ENCODE data around the gene SLC51A. TPM values are rescaled to one million over a fixed set of nuclear protein-coding genes. Genes with fewer than 3 reads are reported as not detected.

Gene SLC51A
- total and polyA plus RNA-seq, 2 of the 8 experiments (the other 6 are each of a cell fraction or from before 2014, with no cell fraction given): 6.3 to 9.8 TPM

DNA sequence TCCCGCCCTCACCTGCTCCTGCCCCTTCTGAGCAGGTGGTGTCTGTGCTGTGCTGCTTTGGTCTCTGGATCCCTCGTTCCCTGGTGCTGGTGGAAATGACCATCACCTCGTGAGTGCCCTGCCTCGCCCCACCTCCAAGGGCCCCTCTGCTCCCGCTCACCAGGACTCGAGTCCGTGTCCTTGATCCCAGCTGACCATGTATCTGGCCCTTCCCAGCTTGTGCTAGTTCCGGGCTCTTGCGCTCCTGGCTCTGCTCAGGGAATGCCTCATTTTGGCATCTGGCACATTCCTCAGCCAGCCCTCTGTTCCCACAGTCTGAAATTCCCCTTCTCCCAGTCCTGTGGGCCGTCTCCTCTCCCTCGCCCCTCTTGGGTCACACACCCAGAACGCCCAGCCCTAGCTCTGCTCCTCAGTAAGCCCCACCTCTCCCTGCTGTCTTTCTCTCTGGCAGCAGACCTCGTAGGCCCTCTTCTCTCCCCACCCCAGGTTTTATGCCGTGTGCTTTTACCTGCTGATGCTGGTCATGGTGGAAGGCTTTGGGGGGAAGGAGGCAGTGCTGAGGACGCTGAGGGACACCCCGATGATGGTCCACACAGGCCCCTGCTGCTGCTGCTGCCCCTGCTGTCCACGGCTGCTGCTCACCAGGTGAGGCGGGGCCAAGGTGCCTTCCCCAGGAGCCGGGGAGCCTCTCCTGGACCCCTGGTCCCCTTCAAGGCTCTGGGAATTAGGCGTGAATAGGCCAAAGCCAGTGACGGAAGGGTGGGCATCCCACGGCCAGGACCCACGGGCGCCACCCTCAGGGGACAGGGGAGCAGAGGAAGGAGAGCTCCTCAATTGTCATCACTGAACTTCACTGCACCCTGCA, 11.5 kb downstream of the SLC51A start:
- Histone ChIP-seq H2BK15ac (ENCODE audit: low read length) (no peak overlapping the region), H2BK12ac (ENCODE audit: low read depth, low read length) (0 out of 2 replicates have a peak overlapping the region, but pooled peaks have one; percentile 9), H4K91ac (replicated peaks; ENCODE audit: insufficient read length, low read length) (no peak overlapping the region), H3K36me3 (ENCODE audit: control insufficient read depth in 2 of 4, insufficient read depth in 4 of 4, low read length in 3 of 4) (no peaks in the 10 kb centered on the region), H3K9me3 (ENCODE audit: insufficient read depth in 2 of 2, low read depth in 1 of 2, low read length in 1 of 2) (no peaks in the 10 kb centered on the region), H3K79me1 (ENCODE audit: low read depth, low read length) (no peaks in the 10 kb centered on the region), H4K5ac (ENCODE audit: insufficient read length, low read depth, low read length) (no peak overlapping the region), H2BK120ac (replicated peaks; ENCODE audit: low read depth, low read length) (no peak overlapping the region), H3K23ac (ENCODE audit: insufficient read length) (no peak overlapping the region), H3K27me3 (replicated peaks in 1 of 4; ENCODE audit: control insufficient read depth in 3 of 4, extremely low read depth in 1 of 4, insufficient read depth in 3 of 4, low read length in 3 of 4) (no peaks in the 10 kb centered on the region), H3K4ac (replicated peaks; ENCODE audit: insufficient read length, low read depth, low read length) (no peak overlapping the region), H3K4me3 (ENCODE audit: extremely low read depth in 1 of 4, insufficient read depth in 2 of 4, low read depth in 3 of 4, low read length in 4 of 4) (no peak overlapping the region), H2AFZ (ENCODE audit: low read length) (no peak overlapping the region), H3K56ac (replicated peaks; ENCODE audit: insufficient read length, low read depth, low read length) (no peak overlapping the region), H3K18ac (ENCODE audit: extremely low read depth, low read length) (no peak overlapping the region), H3K27ac (ENCODE audit: low read depth, low read length) (no peak overlapping the region), H3K23me2 (ENCODE audit: low read depth, low read length) (no peaks in the 10 kb centered on the region), H3K14ac (ENCODE audit: insufficient read length) (no peak overlapping the region), H2BK5ac (ENCODE audit: low read depth, low read length) (peak overlapping the region; percentile 44; the same call in 1 of the 2 replicates), H3K4me2 (ENCODE audit: insufficient read depth in 1 of 2, low read depth in 2 of 2, low read length in 2 of 2) (no peak overlapping the region), H3K9ac (replicated peaks in 1 of 4; ENCODE audit: extremely low read depth in 1 of 4, low read depth in 3 of 4, low read length in 3 of 4) (no peak overlapping the region), H4K8ac (ENCODE audit: extremely low read depth, insufficient read depth, low read length) (no peak overlapping the region; the same call in 1 of the 2 replicates), H3K79me2 (ENCODE audit: control insufficient read depth in 1 of 2, insufficient read depth in 2 of 2, low read length in 2 of 2) (no peaks in the 10 kb centered on the region), H4K20me1 (replicated peaks in 1 of 2; ENCODE audit: control insufficient read depth in 1 of 2, insufficient read depth in 2 of 2, low read length in 2 of 2) (no peaks in the 10 kb centered on the region), H2BK20ac (ENCODE audit: low read length) (no peak overlapping the region), H2AK5ac (ENCODE audit: low read depth, low read length) (0 out of 2 replicates have a peak overlapping the region, but pooled peaks have one; percentile 24), H3K4me1 (replicated peaks in 1 of 4; ENCODE audit: control insufficient read depth in 3 of 4, insufficient read depth in 4 of 4, low read length in 3 of 4) (peaks cover 0 to 6% (median 0%) of the 10 kb centered on the region in 4 experiments; a peak in 1 of 7 replicates)
- CTCF ChIA-PET (ENCODE audit: partially characterized antibody): interaction anchor here (0.5 to 1.7 kb wide), 17 partner anchors 8 to 1582 kb away, joined by 3 to 8 read pairs (median 3); no protein-coding TSS in a partner anchor
- FAIRE-seq: no peak
- DNase-seq (ENCODE audit: low read depth in 1 of 2, low spot score in 2 of 2): no peak
- 80% methylated on average over 23 of the region's 24 CpGs; no CpG with 5 or more reads in 1 of the 2 experiments for WGBS, 2 experiments (ENCODE audit: extremely low coverage in 1 of 2, insufficient coverage in 1 of 2, insufficient read length in 1 of 2, insufficient replicate concordance in 2 of 2, low coverage in 1 of 2, low lambda C conversion rate in 2 of 2, missing lambda C conversion rate in 1 of 2)
- POLR2A ChIA-PET (ENCODE audit: partially characterized antibody): interaction anchor here (0.6 to 3.2 kb wide), 5 partner anchors 9 to 276 kb away, joined by 3 to 15 read pairs (median 3); partner anchors contain the start of genes RNF168 and SLC51A
- TF ChIP-seq PHF8 (conservative IDR thresholded peaks at IDR 0.05; ENCODE audit: low read depth, low read length): no peak
- TF ChIP-seq CTBP2 (IDR thresholded peaks at IDR 0.05; ENCODE audit: borderline replicate concordance, insufficient read depth, insufficient read length, low read length): no peak
- peak in 1 of 2 experiments; percentile 22; a peak in 2 of 4 replicates for TF ChIP-seq RAD21 (IDR thresholded peaks at IDR 0.05 in 1 of 2, conservative IDR thresholded peaks at IDR 0.05 in 1 of 2; ENCODE audit: low read depth in 2 of 2, low read length in 2 of 2)
- TF ChIP-seq, protein P1, sequence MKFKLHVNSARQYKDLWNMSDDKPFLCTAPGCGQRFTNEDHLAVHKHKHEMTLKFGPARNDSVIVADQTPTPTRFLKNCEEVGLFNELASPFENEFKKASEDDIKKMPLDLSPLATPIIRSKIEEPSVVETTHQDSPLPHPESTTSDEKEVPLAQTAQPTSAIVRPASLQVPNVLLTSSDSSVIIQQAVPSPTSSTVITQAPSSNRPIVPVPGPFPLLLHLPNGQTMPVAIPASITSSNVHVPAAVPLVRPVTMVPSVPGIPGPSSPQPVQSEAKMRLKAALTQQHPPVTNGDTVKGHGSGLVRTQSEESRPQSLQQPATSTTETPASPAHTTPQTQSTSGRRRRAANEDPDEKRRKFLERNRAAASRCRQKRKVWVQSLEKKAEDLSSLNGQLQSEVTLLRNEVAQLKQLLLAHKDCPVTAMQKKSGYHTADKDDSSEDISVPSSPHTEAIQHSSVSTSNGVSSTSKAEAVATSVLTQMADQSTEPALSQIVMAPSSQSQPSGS (IDR thresholded peaks at IDR 0.05; ENCODE audit: low read length): no peak
